ENCODE data around the gene TEX12.

TEX12 gene, protein sequence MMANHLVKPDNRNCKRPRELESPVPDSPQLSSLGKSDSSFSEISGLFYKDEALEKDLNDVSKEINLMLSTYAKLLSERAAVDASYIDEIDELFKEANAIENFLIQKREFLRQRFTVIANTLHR

DNA sequence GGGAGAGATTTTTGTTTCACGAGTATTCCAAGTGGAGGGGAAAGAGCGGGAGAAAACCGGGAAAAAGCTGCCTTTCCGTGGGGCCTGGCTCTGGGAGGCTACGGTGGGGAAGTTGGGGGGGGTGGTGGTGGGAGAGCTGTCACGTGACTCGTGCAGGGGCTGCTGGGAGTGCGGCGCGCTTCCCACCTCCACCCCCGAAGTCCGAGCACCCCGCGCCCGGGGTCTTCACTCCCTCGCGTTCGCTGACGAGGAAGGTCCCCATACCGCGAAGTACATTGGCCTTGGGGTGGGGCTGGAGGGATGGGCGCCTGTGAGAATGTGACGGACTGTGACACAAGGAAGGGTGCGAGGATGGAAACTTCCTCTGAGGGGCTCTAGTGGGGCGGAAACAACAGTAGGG, at the start of gene TEX12:
TSS of gene TEX12 (plus strand) at position 228 of the 400 bp plus-strand sequence. CDS start 1,897 bp downstream, outside the sequence.
- H3K4me3 ChIP-seq (ENCODE audit: low read length), result no peak within 1 kb of the TSS
- TF ChIP-seq, protein P1, sequence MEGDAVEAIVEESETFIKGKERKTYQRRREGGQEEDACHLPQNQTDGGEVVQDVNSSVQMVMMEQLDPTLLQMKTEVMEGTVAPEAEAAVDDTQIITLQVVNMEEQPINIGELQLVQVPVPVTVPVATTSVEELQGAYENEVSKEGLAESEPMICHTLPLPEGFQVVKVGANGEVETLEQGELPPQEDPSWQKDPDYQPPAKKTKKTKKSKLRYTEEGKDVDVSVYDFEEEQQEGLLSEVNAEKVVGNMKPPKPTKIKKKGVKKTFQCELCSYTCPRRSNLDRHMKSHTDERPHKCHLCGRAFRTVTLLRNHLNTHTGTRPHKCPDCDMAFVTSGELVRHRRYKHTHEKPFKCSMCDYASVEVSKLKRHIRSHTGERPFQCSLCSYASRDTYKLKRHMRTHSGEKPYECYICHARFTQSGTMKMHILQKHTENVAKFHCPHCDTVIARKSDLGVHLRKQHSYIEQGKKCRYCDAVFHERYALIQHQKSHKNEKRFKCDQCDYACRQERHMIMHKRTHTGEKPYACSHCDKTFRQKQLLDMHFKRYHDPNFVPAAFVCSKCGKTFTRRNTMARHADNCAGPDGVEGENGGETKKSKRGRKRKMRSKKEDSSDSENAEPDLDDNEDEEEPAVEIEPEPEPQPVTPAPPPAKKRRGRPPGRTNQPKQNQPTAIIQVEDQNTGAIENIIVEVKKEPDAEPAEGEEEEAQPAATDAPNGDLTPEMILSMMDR (IDR thresholded peaks at IDR 0.05; ENCODE audit: insufficient read depth, low read depth, low read length, missing control alignments), result no peak
- DNase-seq (ENCODE audit: low read depth), result no peak

DNA sequence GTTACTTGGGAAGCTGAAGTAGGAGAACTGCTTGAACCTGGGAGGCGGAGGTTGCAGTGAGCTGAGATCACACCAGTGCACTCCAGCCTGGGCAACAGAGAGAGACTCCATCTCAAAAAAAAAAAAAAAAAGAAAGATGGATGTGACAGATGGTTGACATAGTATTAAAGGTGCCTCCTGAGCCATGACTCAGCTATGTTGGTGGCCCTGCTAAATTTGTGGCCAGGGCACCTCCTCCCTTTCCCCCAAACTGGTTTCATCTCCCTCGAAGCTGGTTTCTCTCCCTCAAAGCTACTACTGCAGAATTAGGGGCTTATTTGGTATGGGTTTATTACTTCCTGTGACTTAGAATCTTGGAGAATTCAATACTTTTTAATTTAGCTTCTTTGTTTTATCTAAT, 49.0 kb upstream of the TEX12 start:
- TF ChIP-seq, protein P1 (IDR thresholded peaks at IDR 0.05; ENCODE audit: insufficient read depth, low read depth, low read length, missing control alignments), result no peak
- no peak for DNase-seq (ENCODE audit: low read depth)
- H3K4me3 ChIP-seq (ENCODE audit: low read length), result no peak overlapping the region

DNA sequence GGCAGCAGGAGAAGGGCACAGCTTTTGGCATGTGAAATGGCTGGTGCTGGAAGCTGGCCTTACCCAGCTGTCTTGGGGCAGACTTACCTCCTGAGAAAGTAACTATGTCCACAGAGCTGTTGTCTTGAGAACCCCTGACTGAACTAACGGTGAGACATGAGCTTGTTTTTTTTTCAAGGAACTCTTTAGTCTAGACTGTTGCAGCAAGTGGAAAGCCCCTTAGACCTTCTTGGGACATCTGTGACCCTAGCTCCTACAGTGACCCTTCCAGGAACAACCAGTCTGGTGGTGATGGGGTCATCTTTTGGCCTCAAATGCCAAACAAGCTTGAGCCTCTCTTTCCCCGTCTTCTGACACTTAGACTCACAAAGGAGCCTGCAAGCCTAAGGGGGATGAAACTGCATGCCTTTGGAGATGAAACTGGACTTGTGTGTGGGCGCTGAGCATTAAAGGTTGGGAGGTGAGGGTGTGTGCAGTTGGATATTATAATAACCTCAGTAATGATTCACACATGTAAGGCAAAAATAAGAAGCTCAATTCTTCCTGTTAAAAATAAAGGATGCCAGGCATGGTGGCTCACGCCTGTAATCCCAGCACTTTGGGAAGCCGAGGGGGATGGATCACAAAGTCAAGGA, 45.1 kb upstream of the TEX12 start:
- TF ChIP-seq, protein P1 (IDR thresholded peaks at IDR 0.05; ENCODE audit: insufficient read depth, low read depth, low read length, missing control alignments), result no peak
- H3K4me3 ChIP-seq (ENCODE audit: low read length), result no peak overlapping the region
- peak; percentile 55 for DNase-seq (ENCODE audit: low read depth)

DNA sequence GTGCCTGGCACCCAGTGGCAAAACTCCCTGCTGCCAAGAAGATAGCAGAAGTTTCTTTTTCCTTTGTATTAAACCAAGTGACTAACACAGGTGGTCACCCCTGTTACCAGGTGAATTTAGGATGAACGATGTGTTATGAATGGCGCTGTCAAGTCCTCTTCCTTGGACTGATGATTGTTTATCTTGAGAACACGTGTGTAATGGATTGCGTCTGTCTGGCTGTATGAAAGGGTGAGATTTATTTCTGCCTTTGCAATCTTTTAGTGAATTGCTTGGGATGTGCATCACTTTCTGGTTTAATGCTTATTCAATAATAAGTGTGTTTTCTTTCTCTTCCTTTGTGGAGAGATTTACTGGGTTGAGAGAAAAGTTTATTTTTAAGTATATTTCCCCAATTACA, 44.0 kb upstream of the TEX12 start:
- TF ChIP-seq, protein P1 (IDR thresholded peaks at IDR 0.05; ENCODE audit: insufficient read depth, low read depth, low read length, missing control alignments), result no peak
- no peak for DNase-seq (ENCODE audit: low read depth)
- no peak overlapping the region for H3K4me3 ChIP-seq (ENCODE audit: low read length)

DNA sequence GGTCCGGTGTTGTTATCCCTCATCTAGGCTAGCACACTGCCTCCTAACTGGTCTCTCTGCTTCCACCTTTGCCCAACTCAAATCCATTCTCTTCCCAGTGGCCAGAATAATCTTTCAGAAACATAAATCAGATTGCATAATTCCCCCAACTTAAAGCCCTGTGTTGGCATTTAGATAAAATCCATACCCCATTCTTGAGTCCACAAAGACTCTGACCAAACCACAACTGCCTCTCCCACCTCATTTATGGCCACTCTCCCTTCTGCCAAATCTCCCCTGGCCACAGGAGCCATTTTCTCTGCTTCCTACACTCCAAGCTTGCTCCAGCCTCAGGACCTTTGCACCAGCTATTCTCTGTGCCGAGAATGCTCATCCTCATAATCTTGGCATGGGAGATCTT, 40.1 kb upstream of the TEX12 start:
- no peak overlapping the region for H3K4me3 ChIP-seq (ENCODE audit: low read length)
- no peak for DNase-seq (ENCODE audit: low read depth)
- TF ChIP-seq, protein P1 (IDR thresholded peaks at IDR 0.05; ENCODE audit: insufficient read depth, low read depth, low read length, missing control alignments), result no peak

DNA sequence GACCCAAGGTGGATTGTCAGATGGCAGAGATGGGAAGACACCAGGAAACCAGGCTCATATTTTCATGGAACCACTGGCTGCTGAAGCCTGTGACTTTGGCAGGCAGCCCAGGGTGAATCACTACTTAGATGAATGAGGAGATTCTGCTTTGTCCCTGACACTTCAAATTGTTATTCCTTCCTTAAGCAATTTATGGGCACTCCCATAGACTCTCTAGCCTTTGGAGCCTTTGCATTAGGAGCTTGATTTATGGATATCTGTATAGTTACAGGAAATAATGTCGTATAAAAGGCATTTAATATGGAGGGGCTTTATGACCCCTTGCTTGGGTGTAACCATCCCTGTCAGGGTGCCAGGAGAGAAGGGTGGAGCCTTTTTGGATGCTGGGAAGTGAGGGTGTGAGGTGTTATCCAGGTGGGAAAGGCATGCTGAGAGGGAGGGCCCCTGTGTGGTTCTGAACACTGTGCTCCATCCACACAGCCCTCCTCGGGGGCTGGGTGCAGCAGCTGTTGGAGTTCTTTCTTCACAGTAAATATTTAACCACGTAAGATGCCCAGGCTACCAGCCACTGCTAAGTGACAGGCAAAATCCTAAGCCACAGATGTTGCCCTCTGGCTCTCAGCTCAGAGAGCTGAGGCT, 38.6 kb upstream of the TEX12 start:
- DNase-seq (ENCODE audit: low read depth), result peak; percentile 87
- H3K4me3 ChIP-seq (ENCODE audit: low read length), result no peak overlapping the region
- TF ChIP-seq, protein P1 (IDR thresholded peaks at IDR 0.05; ENCODE audit: insufficient read depth, low read depth, low read length, missing control alignments), result no peak
